Small intestine (tissue), 7 donors: Measurements from ENCODE around the gene PADI2. TPM values are rescaled to one million over a fixed set of nuclear protein-coding genes. Genes with fewer than 3 reads are reported as not detected.

Experiments
- DNase-seq, 2 donors: peaks; one replicate each; pipeline versions ENCODE4 v3.0.0 to v3.0.0-alpha.2; 2013
- FAIRE-seq: peaks from 2 replicates; lab custom pipeline; 2012; peaks lifted over from hg19 to GRCh38; lab: Jason Lieb, UNC
- H3K27ac ChIP-seq, 3 donors: one replicate each; pipeline ENCODE4 v1.5.1; 2013; ENCODE audit warnings: low read length in 2 of 3, mild to moderate bottlenecking in 2 of 3, control low read depth in 1 of 3, inconsistent platforms in 1 of 3, low read depth in 1 of 3, moderate library complexity in 1 of 3
- H3K27me3 ChIP-seq, 3 donors: one replicate each; pipeline ENCODE4 v1.6.1; 2013; ENCODE audit warnings: low read length in 3 of 3, inconsistent platforms in 1 of 3; ENCODE audit not compliant: control insufficient read depth in 3 of 3, insufficient read depth in 3 of 3
- H3K36me3 ChIP-seq, 3 donors: one replicate each; pipeline ENCODE4 v1.6.1; 2013; ENCODE audit warnings: low read length in 3 of 3, inconsistent platforms in 1 of 3, low read depth in 1 of 3, mild to moderate bottlenecking in 1 of 3, moderate library complexity in 1 of 3; ENCODE audit not compliant: control insufficient read depth in 3 of 3, insufficient read depth in 2 of 3
- H3K4me1 ChIP-seq, 3 donors: one replicate each; pipeline ENCODE4 v1.6.1; 2013; ENCODE audit warnings: low read length in 2 of 3, inconsistent platforms in 1 of 3, low read depth in 1 of 3, mild to moderate bottlenecking in 1 of 3, moderate library complexity in 1 of 3; ENCODE audit not compliant: control insufficient read depth in 3 of 3, insufficient read depth in 2 of 3
- H3K4me3 ChIP-seq, 3 donors: one replicate each; pipeline ENCODE4 v1.5.1; 2013; ENCODE audit warnings: low read length in 3 of 3, control low read depth in 1 of 3, inconsistent platforms in 1 of 3, low read depth in 1 of 3, mild to moderate bottlenecking in 1 of 3, moderate library complexity in 1 of 3
- H3K9me3 ChIP-seq, 2 donors: one replicate each; pipeline ENCODE4 v1.6.1; 2013; ENCODE audit warnings: low read depth in 1 of 2, low read length in 1 of 2; ENCODE audit not compliant: control insufficient read depth in 2 of 2, insufficient read depth in 1 of 2
- WGBS, 3 donors: extraction: QIAGEN DNeasy Blood & Tissue Kit; methylation state at CpG; one replicate each; pipeline ENCODE4 v1.1.7; 2013; 5-methylcytosine and 5-hydroxymethylcytosine counted together
- polyA plus RNA-seq, 4 donors: library from polyadenylated mRNA; stranded (reverse) in 3 of 4; unstranded in 1 of 4; fragments of 200-250 nt in 3 of 4; fragments of 120-200 nt in 1 of 4; gene quantifications; one replicate each; pipeline versions ENCODE4 v1.2.1 to v1.2.3, GENCODE V29; 2013
- donor health status: healthy with polysubstance abuse.
- donor health status: control.
- donor health status: control.
- donor health status: Bipolar disorder and iron deficiency.
- donor health status: healthy.

Gene PADI2
- polyA plus RNA-seq, 4 donors = 0.28 to 95.2 (median 0.54) TPM; not detected in 1

GRCh38 chr1:17116643-17117042 lies 2.6 kb downstream of the PADI2 start:
- Histone ChIP-seq H3K27me3 (peaks cover 0 to 14% (median 5%) of the 10 kb centered on the region in 3 donors), H3K4me1 (peaks cover 0 to 45% (median 0%) of the 10 kb centered on the region in 3 donors), H3K36me3 (no peaks in the 10 kb centered on the region), H3K4me3 (no peak overlapping the region), H3K27ac (no peak overlapping the region), H3K9me3 (no peaks in the 10 kb centered on the region)
- WGBS, 3 donors = 53 to 69% (median 57%) methylated on average over 1 of the region's 1 CpG
- DNase-seq (no peak), FAIRE-seq (no peak)

DNA sequence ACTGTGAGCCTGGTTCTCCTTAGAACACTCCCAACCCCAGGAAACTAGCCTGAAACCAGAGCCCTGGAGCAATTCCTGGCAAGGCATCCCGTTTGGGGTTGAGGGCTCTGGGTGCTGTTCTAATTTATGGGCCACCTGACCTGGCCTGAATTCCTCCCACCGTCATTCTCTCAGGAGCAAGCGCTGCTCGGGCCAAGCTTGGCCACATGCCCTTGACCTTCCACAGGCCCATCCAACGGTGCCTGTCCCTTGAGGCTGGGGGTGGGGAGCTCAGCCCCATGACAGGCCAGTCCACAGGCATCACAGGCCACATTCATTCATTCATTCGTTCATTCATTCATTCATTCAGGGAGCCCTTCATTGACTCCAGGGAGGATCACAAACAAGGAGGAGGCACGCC lies 5.3 kb downstream of the PADI2 start:
- 48 to 65% (median 56%) methylated on average over 7 of the region's 7 CpGs for WGBS, 3 donors
- FAIRE-seq (no peak), DNase-seq (no peak)
- no peak overlapping the region for H3K4me3 ChIP-seq
- no peaks in the 10 kb centered on the region for H3K36me3 ChIP-seq
- H3K4me1 ChIP-seq = peaks cover 0 to 51% (median 0%) of the 10 kb centered on the region in 3 donors
- H3K9me3 ChIP-seq = no peaks in the 10 kb centered on the region
- no peak overlapping the region for H3K27ac ChIP-seq
- H3K27me3 ChIP-seq = peaks cover 0 to 14% (median 5%) of the 10 kb centered on the region in 3 donors

- Histone ChIP-seq H3K27ac (peak overlapping the region in 1 of 3 donors; percentile 31), H3K4me3 (no peak overlapping the region), H3K27me3 (peaks cover 0 to 4% (median under 1%) of the 10 kb centered on the region in 3 donors), H3K36me3 (no peaks in the 10 kb centered on the region), H3K9me3 (no peaks in the 10 kb centered on the region), H3K4me1 (peaks cover 0 to 51% (median 0%) of the 10 kb centered on the region in 3 donors)
- peak; percentile 58 to 60 for DNase-seq
- WGBS, 3 donors = 22 to 59% (median 38%) methylated on average over 6 to 7 of the region's 7 CpGs
- no peak for FAIRE-seq
Observed at GRCh38 chr1:17112496-17113236, 6.6 kb downstream of the PADI2 start.

GRCh38 chr1:17112076-17112475 lies 7.2 kb downstream of the PADI2 start:
- Histone ChIP-seq H3K4me1 (peaks cover 0 to 51% (median 0%) of the 10 kb centered on the region in 3 donors), H3K36me3 (no peaks in the 10 kb centered on the region), H3K27ac (peak overlapping the region in 1 of 3 donors; percentile 31), H3K9me3 (no peaks in the 10 kb centered on the region), H3K4me3 (no peak overlapping the region), H3K27me3 (no peaks in the 10 kb centered on the region)
- 67 to 79% (median 74%) methylated on average over 6 of the region's 6 CpGs for WGBS, 3 donors
- no peak for FAIRE-seq
- no peak for DNase-seq

DNA sequence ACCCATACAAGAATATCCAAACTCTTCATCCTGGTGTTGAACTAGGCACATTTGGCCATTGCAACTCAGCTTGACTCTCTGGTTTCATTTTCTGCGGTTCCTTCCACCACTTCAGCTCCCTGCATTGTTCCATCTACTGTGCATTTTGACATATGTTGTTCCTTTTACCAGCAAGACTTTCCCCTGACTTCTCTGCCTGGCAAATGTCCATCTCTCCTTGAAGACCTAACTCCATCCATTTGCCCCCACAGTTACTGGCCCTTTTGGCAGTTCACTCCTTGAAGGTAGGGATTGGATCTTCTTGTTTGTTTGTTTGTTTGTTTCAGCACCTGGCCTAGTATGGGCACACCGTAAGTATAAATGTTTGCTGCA lies 8.7 kb downstream of the PADI2 start:
- no peak for FAIRE-seq

DNA sequence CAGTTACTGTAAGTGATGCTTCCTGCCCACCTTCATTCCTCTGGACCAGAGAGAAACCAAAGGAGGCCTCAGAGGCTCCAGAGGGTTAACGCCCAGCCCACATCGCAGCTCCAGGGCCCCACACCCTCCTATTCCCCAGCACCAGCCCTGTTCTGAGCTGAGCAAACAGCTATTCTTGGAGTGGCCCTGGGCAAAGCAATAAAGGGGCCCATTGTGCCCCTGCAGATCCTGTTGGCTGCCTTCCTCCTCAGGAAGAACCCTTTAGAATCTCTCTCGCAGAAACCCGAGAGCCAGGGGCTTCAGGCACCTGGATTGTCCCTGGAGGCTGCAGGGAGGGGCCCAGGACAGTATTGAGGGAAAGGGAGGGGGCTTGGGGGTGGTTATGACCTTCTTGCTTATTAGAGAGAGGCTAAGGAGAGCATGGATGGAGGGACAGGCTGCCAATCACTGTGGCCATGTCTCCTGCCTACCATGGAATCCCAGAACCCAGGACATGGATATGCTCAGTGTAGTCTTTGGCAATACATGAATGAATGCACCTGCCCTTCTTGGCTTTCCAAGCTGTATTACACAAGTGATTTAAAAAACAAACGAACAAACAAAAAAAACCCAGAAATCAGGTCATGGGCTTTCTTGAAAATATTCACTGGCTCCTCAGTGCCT lies 9.2 kb downstream of the PADI2 start:
- peak overlapping the region in 1 of 3 donors; percentile 69 for H3K27ac ChIP-seq

More for the DNA sequence above, 8.7 kb downstream of the PADI2 start:
- H3K4me1 ChIP-seq = peaks cover 0 to 51% (median 0%) of the 10 kb centered on the region in 3 donors
- peak overlapping the region in 1 of 3 donors; percentile 69 for H3K27ac ChIP-seq
- no peak overlapping the region for H3K4me3 ChIP-seq
- no peaks in the 10 kb centered on the region for H3K27me3 ChIP-seq
- 71 to 78% (median 72%) methylated on average over 2 of the region's 2 CpGs for WGBS, 3 donors
- no peaks in the 10 kb centered on the region for H3K36me3 ChIP-seq
- no peaks in the 10 kb centered on the region for H3K9me3 ChIP-seq
- no peak for DNase-seq

GRCh38 chr1:17108786-17109185 lies 10.5 kb downstream of the PADI2 start:
- FAIRE-seq = no peak
- peaks cover 0 to 51% (median 0%) of the 10 kb centered on the region in 3 donors for H3K4me1 ChIP-seq

More for the DNA sequence above, 9.2 kb downstream of the PADI2 start:
- Histone ChIP-seq H3K27me3 (no peaks in the 10 kb centered on the region), H3K4me1 (peaks cover 0 to 51% (median 0%) of the 10 kb centered on the region in 3 donors), H3K36me3 (no peaks in the 10 kb centered on the region), H3K4me3 (no peak overlapping the region), H3K9me3 (no peaks in the 10 kb centered on the region)
- FAIRE-seq (no peak), DNase-seq (peak; percentile 41 to 94)
- WGBS, 3 donors = 15 to 38% (median 16%) methylated on average over 5 of the region's 5 CpGs

DNA sequence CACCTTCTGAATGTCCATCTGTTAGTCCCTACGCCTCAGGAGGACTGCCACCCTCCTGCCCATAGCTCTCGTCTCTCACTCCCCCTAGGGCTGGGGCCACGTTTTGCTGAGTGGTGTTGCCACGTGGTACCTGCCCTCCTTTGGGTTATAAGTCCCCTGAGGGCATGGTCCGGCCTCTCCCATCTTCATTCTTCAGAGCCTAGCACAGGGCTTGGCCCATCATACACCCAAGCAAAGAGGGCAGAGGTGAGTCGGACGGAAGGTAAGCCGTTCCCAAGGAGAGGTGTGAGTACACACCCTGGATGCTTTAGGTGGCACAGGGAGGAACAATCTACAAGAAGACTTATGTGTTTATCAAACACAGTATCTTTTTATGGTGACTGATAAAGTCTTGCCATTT lies 10.9 kb downstream of the PADI2 start:
- no peaks in the 10 kb centered on the region for H3K27me3 ChIP-seq
- DNase-seq (peak; percentile 74 to 85), FAIRE-seq (no peak)
- H3K36me3 ChIP-seq = peaks cover 0 to 2% (median 0%) of the 10 kb centered on the region in 3 donors
- H3K9me3 ChIP-seq = no peaks in the 10 kb centered on the region
- 21 to 52% (median 52%) methylated on average over 8 of the region's 8 CpGs for WGBS, 3 donors
- peak overlapping the region in 1 of 3 donors; percentile 69 for H3K27ac ChIP-seq
- no peak overlapping the region for H3K4me3 ChIP-seq
- H3K4me1 ChIP-seq = peaks cover 0 to 46% (median 0%) of the 10 kb centered on the region in 3 donors

More at GRCh38 chr1:17108786-17109185, 10.5 kb downstream of the PADI2 start:
- peak; percentile 57 to 65 for DNase-seq
- H3K36me3 ChIP-seq = peaks cover 0 to under 1% (median 0%) of the 10 kb centered on the region in 3 donors
- H3K27ac ChIP-seq = peak overlapping the region in 1 of 3 donors; percentile 69
- no peak overlapping the region for H3K4me3 ChIP-seq
- WGBS, 3 donors = 83 to 92% (median 85%) methylated on average over 1 of the region's 1 CpG
- H3K9me3 ChIP-seq = no peaks in the 10 kb centered on the region
- no peaks in the 10 kb centered on the region for H3K27me3 ChIP-seq
